HEK293 (cell line): ENCODE measurements around the gene ZSWIM2.

Experiments used
- CTCF ChIP-seq: fragments of 450-650 bp; formaldehyde crosslinking; IDR thresholded peaks from 2 replicates; pipeline ENCODE4 v1.5.1; 2016; ENCODE audit warnings: missing biosample characterization, missing genetic modification characterization
- KLF9 ChIP-seq: fragments of 450-650 bp; formaldehyde crosslinking; IDR thresholded peaks from 2 replicates; pipeline ENCODE4 v1.5.1; 2016; ENCODE audit warnings: missing biosample characterization, missing genetic modification characterization, low read depth
- SP3 ChIP-seq: fragments of 450-650 bp; formaldehyde crosslinking; IDR thresholded peaks from 2 replicates; pipeline ENCODE4 v1.5.1; 2016; ENCODE audit warnings: missing biosample characterization, missing genetic modification characterization
- ZNF121 ChIP-seq: fragments of 450-650 bp; formaldehyde crosslinking; IDR thresholded peaks from 2 replicates; pipeline ENCODE4 v1.5.1; 2016; ENCODE audit warnings: missing biosample characterization, missing genetic modification characterization
- ZNF274 ChIP-seq, 2 experiments: fragments of 200-500 bp in 1 of 2; fragments of 450-650 bp in 1 of 2; sonication (Bioruptor generic) in 1 of 2; formaldehyde crosslinking in 1 of 2; IDR thresholded peaks; 2 replicates each; pipeline versions ENCODE4 v1.5.1 to v1.6.1; 2014 to 2016; ENCODE audit warnings: borderline replicate concordance in 1 of 2, inconsistent platforms in 1 of 2, low read length in 1 of 2, missing biosample characterization in 1 of 2, missing genetic modification characterization in 1 of 2
- ZNF404 ChIP-seq: fragments of 450-650 bp; formaldehyde crosslinking; IDR thresholded peaks from 2 replicates; pipeline ENCODE4 v1.5.1; 2017; ENCODE audit warnings: missing biosample characterization, missing genetic modification characterization
- ZNF426 ChIP-seq: fragments of 450-650 bp; formaldehyde crosslinking; IDR thresholded peaks from 2 replicates; pipeline ENCODE4 v1.5.1; 2017; ENCODE audit warnings: missing biosample characterization, missing genetic modification characterization, mild to moderate bottlenecking, inconsistent platforms, moderate library complexity
- ZNF549 ChIP-seq: fragments of 450-650 bp; IDR thresholded peaks from 2 replicates; pipeline ENCODE4 v1.5.1; 2018; ENCODE audit warnings: missing biosample characterization, missing genetic modification characterization, mild to moderate bottlenecking, inconsistent platforms, moderate library complexity
- ZNF785 ChIP-seq: fragments of 450-650 bp; formaldehyde crosslinking; IDR thresholded peaks from 2 replicates; pipeline ENCODE4 v1.5.1; 2016; ENCODE audit warnings: missing biosample characterization, missing genetic modification characterization

GRCh38 chr2:186895451-186895850 is 46.5 kb upstream of the ZSWIM2 start:
- no peak for TF ChIP-seq ZNF785 (tag by site-specific recombination)
- no peak for TF ChIP-seq ZNF274 (IDR thresholded peaks at IDR 0.05; ENCODE audit: low read length)
- no peak for TF ChIP-seq ZNF274 (tag by site-specific recombination; IDR thresholded peaks at IDR 0.05; ENCODE audit: borderline replicate concordance)
- TF ChIP-seq ZNF426 (tag by site-specific recombination): no peak
- TF ChIP-seq SP3 (tag by site-specific recombination): no peak
- no peak for TF ChIP-seq CTCF (tag by site-specific recombination)
- no peak for TF ChIP-seq KLF9
- TF ChIP-seq ZNF549 (tag by site-specific recombination): no peak
- no peak for TF ChIP-seq ZNF121 (tag by site-specific recombination)
- no peak for TF ChIP-seq ZNF404
